ENCODE measurements around the gene NECAB2.
A peak's percentile ranks its signal among the peaks of the same experiment; 100 is the strongest.

The NECAB2 gene

GRCh38 chr16:83957296-83957855, 10.7 kb upstream of the NECAB2 start:
- Histone ChIP-seq H4K20me1 (ENCODE audit: insufficient read depth, low read length) (no peaks in the 10 kb centered on the region), H3K4me3 (ENCODE audit: low read depth in 1 of 2, low read length in 2 of 2) (no peak overlapping the region), H2AFZ (ENCODE audit: low read depth, low read length) (0 out of 2 replicates have a peak overlapping the region, but pooled peaks have one; percentile 34), H3K27me3 (ENCODE audit: insufficient read depth, low read length, poor library complexity) (peaks cover 7% of the 10 kb centered on the region), H3K4me1 (ENCODE audit: insufficient read depth, low read length) (peaks cover 11% of the 10 kb centered on the region), H3K9me3 (ENCODE audit: insufficient read depth, low read length, severe bottlenecking) (no peaks in the 10 kb centered on the region), H3K9ac (ENCODE audit: low read depth, low read length) (no peak overlapping the region), H3K36me3 (ENCODE audit: insufficient read depth, low read length) (no peaks in the 10 kb centered on the region), H3K4me2 (ENCODE audit: insufficient read depth, low read length) (no peak overlapping the region), H3K79me2 (ENCODE audit: insufficient read depth, low read length) (no peaks in the 10 kb centered on the region), H3K27ac (ENCODE audit: low read length) (no peak overlapping the region)
- TF ChIP-seq EZH2 (IDR thresholded peaks at IDR 0.05; ENCODE audit: borderline replicate concordance, low read depth, low read length, severe bottlenecking) (no peak), CTCF (IDR thresholded peaks at IDR 0.05; ENCODE audit: borderline replicate concordance, extremely low read depth, low read length, poor library complexity, severe bottlenecking) (no peak)
- ATAC-seq (ENCODE audit: insufficient read depth, low read depth) (no peak), DNase-seq (no peak)

GRCh38 chr16:83958137-83958845, 9.8 kb upstream of the NECAB2 start:
- no peaks in the 10 kb centered on the region for H4K20me1 ChIP-seq (ENCODE audit: insufficient read depth, low read length)
- H2AFZ ChIP-seq (ENCODE audit: low read depth, low read length), result no peak overlapping the region
- H3K4me1 ChIP-seq (ENCODE audit: insufficient read depth, low read length), result peaks cover 3% of the 10 kb centered on the region; the same call in 1 of the 2 replicates
- H3K9me3 ChIP-seq (ENCODE audit: insufficient read depth, low read length, severe bottlenecking), result no peaks in the 10 kb centered on the region
- TF ChIP-seq CTCF (IDR thresholded peaks at IDR 0.05; ENCODE audit: borderline replicate concordance, extremely low read depth, low read length, poor library complexity, severe bottlenecking), result no peak
- H3K27ac ChIP-seq (ENCODE audit: low read length), result no peak overlapping the region
- peaks cover 7% of the 10 kb centered on the region for H3K27me3 ChIP-seq (ENCODE audit: insufficient read depth, low read length, poor library complexity)
- no peak overlapping the region for H3K4me2 ChIP-seq (ENCODE audit: insufficient read depth, low read length)
- ATAC-seq (ENCODE audit: insufficient read depth, low read depth) (no peak), DNase-seq (no peak)
- no peaks in the 10 kb centered on the region for H3K36me3 ChIP-seq (ENCODE audit: insufficient read depth, low read length)
- H3K79me2 ChIP-seq (ENCODE audit: insufficient read depth, low read length), result no peaks in the 10 kb centered on the region
- no peak overlapping the region for H3K9ac ChIP-seq (ENCODE audit: low read depth, low read length)
- H3K4me3 ChIP-seq (ENCODE audit: low read depth in 1 of 2, low read length in 2 of 2), result no peak overlapping the region

DNA sequence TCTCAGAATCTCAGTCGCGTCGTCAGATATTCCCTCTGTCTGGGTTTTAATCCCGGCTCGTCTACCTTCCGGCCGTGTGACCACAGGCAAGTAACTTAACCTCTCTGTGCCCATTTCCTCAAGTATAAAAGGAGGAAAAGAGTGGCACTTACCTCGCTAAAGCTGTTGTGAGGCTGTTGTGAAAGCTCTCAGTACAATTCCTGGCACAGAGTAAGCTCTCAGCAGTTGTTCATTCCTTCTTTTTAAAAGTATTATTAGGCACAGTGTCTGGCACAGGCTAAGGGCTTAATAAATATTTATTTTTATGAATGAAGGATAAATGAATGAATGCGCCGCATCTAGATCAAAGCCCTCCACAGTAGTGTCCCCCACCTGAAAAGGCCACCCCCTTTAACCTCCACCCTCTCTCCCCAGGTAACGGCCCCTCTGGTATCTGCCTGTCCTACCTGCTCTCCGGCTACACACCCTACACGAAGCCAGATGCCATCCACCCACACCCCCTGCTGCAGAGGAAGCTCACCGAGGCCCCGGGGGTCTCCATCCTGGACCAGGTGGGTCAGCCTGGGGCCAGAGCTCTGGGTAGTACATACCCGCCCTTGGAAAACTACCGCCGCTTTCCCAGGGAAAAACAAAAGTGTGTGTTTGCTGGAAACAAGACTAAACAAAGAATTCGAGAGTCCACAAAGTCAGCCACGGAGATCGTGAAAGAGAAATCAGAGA, 9.0 kb upstream of the NECAB2 start:
- Histone ChIP-seq H3K27ac (ENCODE audit: low read length) (no peak overlapping the region), H3K4me3 (ENCODE audit: low read depth in 1 of 2, low read length in 2 of 2) (no peak overlapping the region), H3K4me1 (ENCODE audit: insufficient read depth, low read length) (no peaks in the 10 kb centered on the region), H3K36me3 (ENCODE audit: insufficient read depth, low read length) (no peaks in the 10 kb centered on the region), H4K20me1 (ENCODE audit: insufficient read depth, low read length) (no peaks in the 10 kb centered on the region), H3K79me2 (ENCODE audit: insufficient read depth, low read length) (no peaks in the 10 kb centered on the region), H3K9ac (ENCODE audit: low read depth, low read length) (no peak overlapping the region), H3K4me2 (ENCODE audit: insufficient read depth, low read length) (no peak overlapping the region), H2AFZ (ENCODE audit: low read depth, low read length) (no peak overlapping the region), H3K27me3 (ENCODE audit: insufficient read depth, low read length, poor library complexity) (peaks cover under 1% of the 10 kb centered on the region), H3K9me3 (ENCODE audit: insufficient read depth, low read length, severe bottlenecking) (no peaks in the 10 kb centered on the region)
- no peak for ATAC-seq (ENCODE audit: insufficient read depth, low read depth)
- TF ChIP-seq EZH2 (IDR thresholded peaks at IDR 0.05; ENCODE audit: borderline replicate concordance, low read depth, low read length, severe bottlenecking) (no peak), CTCF (IDR thresholded peaks at IDR 0.05; ENCODE audit: borderline replicate concordance, extremely low read depth, low read length, poor library complexity, severe bottlenecking) (no peak)
- DNase-seq, result no peak
